ENCODE results near the gene TPRA1.

The TPRA1 gene

DNA sequence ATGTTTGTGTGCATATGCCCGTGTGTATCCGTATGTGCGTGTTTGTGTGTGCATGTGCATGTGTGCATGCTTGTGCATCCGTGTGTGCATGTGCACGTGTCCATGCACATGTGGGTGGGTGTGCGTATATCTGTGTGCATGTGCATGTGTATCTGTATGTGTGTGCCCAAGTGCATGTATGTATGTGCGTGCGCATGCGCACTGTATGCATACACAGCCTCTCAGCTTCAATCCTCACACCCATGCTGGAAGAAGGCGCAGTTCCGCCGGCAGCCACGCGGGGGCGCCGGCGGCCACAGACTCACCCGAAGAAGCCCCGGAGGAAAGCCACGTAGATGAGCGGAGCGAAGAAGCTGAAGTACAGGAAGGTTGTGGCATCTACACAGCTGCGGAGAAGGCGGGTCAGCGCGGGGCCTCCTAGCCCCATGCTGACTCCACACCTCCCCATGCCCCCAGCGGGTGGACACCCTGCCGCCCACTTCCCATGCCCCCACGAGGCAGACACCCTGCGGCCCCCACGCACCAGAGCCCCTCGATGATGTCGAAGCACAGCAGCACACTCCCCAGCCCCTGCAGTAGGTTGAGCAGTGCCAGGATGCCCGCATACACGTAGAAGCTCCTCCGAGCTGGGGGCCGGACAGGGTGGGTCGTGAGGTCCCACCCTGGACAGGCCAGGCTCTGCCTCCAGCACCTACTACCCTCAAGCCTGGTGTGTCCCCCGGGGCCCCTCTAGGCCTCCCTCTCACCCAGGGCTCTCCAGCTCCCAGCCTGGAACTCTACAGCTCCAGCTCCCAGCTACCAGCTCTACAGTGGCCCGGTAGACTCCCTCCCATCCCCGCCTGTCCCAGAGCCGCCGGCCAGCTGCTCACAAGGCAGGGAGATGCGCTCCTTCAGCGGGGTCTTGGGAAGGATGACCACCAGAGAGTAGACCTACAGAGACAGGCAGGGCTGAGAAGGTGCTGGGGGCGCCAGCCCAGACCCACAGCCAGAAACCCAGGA lies 15.4 kb downstream of the TPRA1 start:
- H3K36me3 ChIP-seq (ENCODE audit: control insufficient read depth in 2 of 2, insufficient read depth in 2 of 2, low read length in 2 of 2) = peaks cover 18 to 56% of the 10 kb centered on the region in 2 donors
- no peaks in the 10 kb centered on the region for H3K9me3 ChIP-seq (ENCODE audit: control insufficient read depth in 2 of 2, low read length in 2 of 2)
- H3K4me1 ChIP-seq (ENCODE audit: control insufficient read depth, insufficient read depth, low read length) = peaks cover 10% of the 10 kb centered on the region
- H3K27ac ChIP-seq (ENCODE audit: low read length) = no peak overlapping the region
- peak overlapping the region in 1 of 2 donors; percentile 44 for H3K4me3 ChIP-seq (ENCODE audit: low read length in 2 of 2)
- H3K9ac ChIP-seq (ENCODE audit: low read length in 2 of 2) = no peak overlapping the region
- H3K27me3 ChIP-seq (ENCODE audit: control insufficient read depth in 1 of 2, insufficient read depth in 2 of 2, low read length in 2 of 2) = no peaks in the 10 kb centered on the region

DNA sequence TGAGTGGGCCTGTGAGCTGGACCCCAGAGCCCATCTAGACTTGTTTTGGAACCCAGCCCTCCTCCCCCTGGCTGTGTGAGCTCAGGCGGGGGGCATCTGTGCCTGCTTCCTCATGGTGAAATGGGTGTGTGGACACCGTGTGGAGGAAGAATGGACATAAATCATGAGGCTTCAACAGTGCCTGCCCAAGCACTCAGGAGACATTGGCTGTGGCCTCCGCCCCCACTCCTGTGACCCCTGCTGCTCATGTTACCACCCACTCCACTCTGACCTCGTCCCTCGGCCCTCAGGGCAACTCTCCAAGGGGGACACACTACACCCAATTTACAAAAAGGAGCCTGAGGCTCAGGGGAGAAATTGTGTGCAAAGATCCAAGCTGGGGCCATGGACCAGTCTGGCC lies 16.6 kb downstream of the TPRA1 start:
- peaks cover 7% of the 10 kb centered on the region for H3K4me1 ChIP-seq (ENCODE audit: control insufficient read depth, insufficient read depth, low read length)
- H3K27me3 ChIP-seq (ENCODE audit: control insufficient read depth in 1 of 2, insufficient read depth in 2 of 2, low read length in 2 of 2) = no peaks in the 10 kb centered on the region
- H3K27ac ChIP-seq (ENCODE audit: low read length) = no peak overlapping the region
- no peak overlapping the region for H3K4me3 ChIP-seq (ENCODE audit: low read length in 2 of 2)
- no peaks in the 10 kb centered on the region for H3K9me3 ChIP-seq (ENCODE audit: control insufficient read depth in 2 of 2, low read length in 2 of 2)
- H3K36me3 ChIP-seq (ENCODE audit: control insufficient read depth in 2 of 2, insufficient read depth in 2 of 2, low read length in 2 of 2) = peaks cover 19 to 49% of the 10 kb centered on the region in 2 donors
- H3K9ac ChIP-seq (ENCODE audit: low read length in 2 of 2) = no peak overlapping the region

DNA sequence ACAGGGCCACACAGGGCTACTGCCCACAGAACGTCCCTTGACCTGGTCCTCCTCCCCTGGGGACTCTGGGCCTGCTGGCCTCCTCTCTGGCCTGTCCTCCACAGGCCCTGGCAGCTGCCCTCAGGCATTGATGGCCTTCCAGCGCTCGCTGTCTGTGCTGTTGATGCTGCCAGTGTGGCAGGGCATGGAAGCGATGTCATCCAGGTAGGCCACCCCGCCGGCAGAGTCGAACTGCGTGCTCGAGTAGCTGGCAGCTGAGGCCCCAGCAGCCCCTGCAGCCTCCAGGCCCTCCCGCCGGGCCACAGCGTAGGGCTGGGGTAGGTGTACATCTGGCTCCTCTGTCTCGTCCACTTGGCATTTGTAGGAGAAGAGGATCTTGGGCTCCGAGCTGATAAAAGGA lies 17.1 kb downstream of the TPRA1 start:
- Histone ChIP-seq H3K36me3 (ENCODE audit: control insufficient read depth in 2 of 2, insufficient read depth in 2 of 2, low read length in 2 of 2) (peaks cover 19 to 49% of the 10 kb centered on the region in 2 donors), H3K9me3 (ENCODE audit: control insufficient read depth in 2 of 2, low read length in 2 of 2) (no peaks in the 10 kb centered on the region), H3K4me1 (ENCODE audit: control insufficient read depth, insufficient read depth, low read length) (peaks cover 7% of the 10 kb centered on the region), H3K9ac (ENCODE audit: low read length in 2 of 2) (no peak overlapping the region), H3K4me3 (ENCODE audit: low read length in 2 of 2) (no peak overlapping the region), H3K27me3 (ENCODE audit: control insufficient read depth in 1 of 2, insufficient read depth in 2 of 2, low read length in 2 of 2) (no peaks in the 10 kb centered on the region), H3K27ac (ENCODE audit: low read length) (no peak overlapping the region)

DNA sequence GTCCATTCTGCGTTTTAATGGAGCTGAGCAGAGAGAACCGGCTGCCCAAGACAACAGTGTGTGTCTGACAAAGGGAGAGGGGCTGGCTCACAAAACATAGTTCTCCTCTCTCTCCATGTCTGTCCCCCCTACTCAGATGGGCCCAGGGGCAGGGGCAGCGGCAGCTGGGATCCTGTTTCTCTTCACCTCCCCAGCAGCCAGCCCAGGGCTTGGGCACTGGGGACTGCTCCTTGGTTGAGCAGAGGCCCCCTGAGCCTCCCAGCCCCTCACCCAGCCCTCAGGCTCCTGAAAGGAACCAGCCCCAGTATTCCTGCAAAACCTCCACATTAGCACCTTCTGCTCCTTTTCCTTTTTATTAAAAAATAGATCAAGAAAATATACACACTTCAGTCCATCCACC lies 17.8 kb downstream of the TPRA1 start:
- Histone ChIP-seq H3K27me3 (ENCODE audit: control insufficient read depth in 1 of 2, insufficient read depth in 2 of 2, low read length in 2 of 2) (no peaks in the 10 kb centered on the region), H3K36me3 (ENCODE audit: control insufficient read depth in 2 of 2, insufficient read depth in 2 of 2, low read length in 2 of 2) (peaks cover 19 to 44% of the 10 kb centered on the region in 2 donors), H3K9me3 (ENCODE audit: control insufficient read depth in 2 of 2, low read length in 2 of 2) (no peaks in the 10 kb centered on the region), H3K9ac (ENCODE audit: low read length in 2 of 2) (no peak overlapping the region), H3K27ac (ENCODE audit: low read length) (no peak overlapping the region), H3K4me1 (ENCODE audit: control insufficient read depth, insufficient read depth, low read length) (peaks cover 7% of the 10 kb centered on the region), H3K4me3 (ENCODE audit: low read length in 2 of 2) (no peak overlapping the region)

DNA sequence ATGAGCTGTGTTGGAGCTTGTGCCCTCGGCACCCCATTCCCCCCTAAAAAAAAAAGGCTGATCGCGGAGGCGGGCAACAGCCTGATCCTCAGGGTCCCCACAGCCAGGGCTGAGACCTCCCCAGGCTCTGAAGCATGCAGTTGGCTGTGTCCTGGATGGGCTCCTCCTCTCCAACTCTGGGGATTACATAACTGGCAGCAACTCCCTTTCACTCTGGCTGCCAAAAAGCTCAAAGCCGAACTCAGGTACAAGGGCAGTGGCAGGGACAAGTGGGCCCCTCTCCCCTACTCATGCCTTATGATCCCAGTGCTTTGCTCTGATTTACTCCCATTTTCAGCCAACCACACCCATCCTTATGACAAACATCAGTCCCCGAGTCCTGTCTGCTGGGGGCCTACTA lies 18.3 kb downstream of the TPRA1 start:
- Histone ChIP-seq H3K36me3 (ENCODE audit: control insufficient read depth in 2 of 2, insufficient read depth in 2 of 2, low read length in 2 of 2) (peaks cover 19 to 44% of the 10 kb centered on the region in 2 donors), H3K4me1 (ENCODE audit: control insufficient read depth, insufficient read depth, low read length) (peaks cover 7% of the 10 kb centered on the region)

DNA sequence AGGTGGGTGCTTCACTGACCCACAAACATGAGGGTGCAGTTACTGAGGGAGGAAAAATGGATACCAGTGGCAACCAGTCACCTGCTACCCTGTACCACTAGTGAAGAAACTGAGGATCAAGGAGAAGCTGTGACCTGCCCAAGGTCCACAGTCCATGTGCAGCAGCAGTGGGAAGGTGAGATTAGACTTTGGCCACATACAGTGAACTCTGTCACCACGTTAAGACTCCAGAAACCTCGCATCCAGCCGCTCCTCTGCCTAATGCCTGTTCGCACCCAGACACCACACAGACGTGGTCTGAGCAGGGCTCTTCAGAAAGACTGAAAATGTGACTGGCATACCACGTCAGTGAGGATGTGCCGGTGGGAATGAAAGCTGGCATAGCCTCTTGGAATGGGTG lies 20.0 kb downstream of the TPRA1 start:
- no peak overlapping the region for H3K27ac ChIP-seq (ENCODE audit: low read length)
- no peaks in the 10 kb centered on the region for H3K27me3 ChIP-seq (ENCODE audit: control insufficient read depth in 1 of 2, insufficient read depth in 2 of 2, low read length in 2 of 2)
- H3K4me1 ChIP-seq (ENCODE audit: control insufficient read depth, insufficient read depth, low read length) = peaks cover 7% of the 10 kb centered on the region
- peaks cover 19 to 43% of the 10 kb centered on the region in 2 donors for H3K36me3 ChIP-seq (ENCODE audit: control insufficient read depth in 2 of 2, insufficient read depth in 2 of 2, low read length in 2 of 2)
- H3K9me3 ChIP-seq (ENCODE audit: control insufficient read depth in 2 of 2, low read length in 2 of 2) = no peaks in the 10 kb centered on the region
- no peak overlapping the region for H3K9ac ChIP-seq (ENCODE audit: low read length in 2 of 2)
- no peak overlapping the region for H3K4me3 ChIP-seq (ENCODE audit: low read length in 2 of 2)

More for the DNA sequence above, 18.3 kb downstream of the TPRA1 start:
- Histone ChIP-seq H3K4me3 (ENCODE audit: low read length in 2 of 2) (no peak overlapping the region), H3K9ac (ENCODE audit: low read length in 2 of 2) (no peak overlapping the region), H3K27ac (ENCODE audit: low read length) (no peak overlapping the region), H3K27me3 (ENCODE audit: control insufficient read depth in 1 of 2, insufficient read depth in 2 of 2, low read length in 2 of 2) (no peaks in the 10 kb centered on the region), H3K9me3 (ENCODE audit: control insufficient read depth in 2 of 2, low read length in 2 of 2) (no peaks in the 10 kb centered on the region)

DNA sequence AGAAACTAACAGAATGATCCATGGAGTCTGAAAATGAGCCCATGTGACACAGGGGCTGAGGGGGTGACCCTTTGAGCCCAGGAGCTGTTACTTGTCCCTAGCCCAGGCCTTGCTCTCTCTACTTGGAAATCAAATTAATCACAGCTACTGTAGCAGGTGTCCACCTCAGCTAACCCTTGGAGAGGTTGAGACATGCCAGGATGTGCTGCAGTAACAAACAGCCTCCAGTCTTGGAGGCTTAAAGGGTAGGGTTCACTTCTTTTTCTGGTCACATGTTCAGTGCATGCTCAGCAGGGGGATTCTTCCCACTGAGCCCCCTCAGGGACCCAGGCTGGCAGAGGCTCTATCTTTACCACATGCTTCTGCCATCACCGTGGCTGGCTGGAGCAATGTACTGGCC lies 21.4 kb downstream of the TPRA1 start:
- H3K4me1 ChIP-seq (ENCODE audit: control insufficient read depth, insufficient read depth, low read length) = no peaks in the 10 kb centered on the region
- no peak overlapping the region for H3K9ac ChIP-seq (ENCODE audit: low read length in 2 of 2)
- no peak overlapping the region for H3K27ac ChIP-seq (ENCODE audit: low read length)
- H3K9me3 ChIP-seq (ENCODE audit: control insufficient read depth in 2 of 2, low read length in 2 of 2) = no peaks in the 10 kb centered on the region
- H3K36me3 ChIP-seq (ENCODE audit: control insufficient read depth in 2 of 2, insufficient read depth in 2 of 2, low read length in 2 of 2) = peaks cover 15 to 40% of the 10 kb centered on the region in 2 donors
- no peak overlapping the region for H3K4me3 ChIP-seq (ENCODE audit: low read length in 2 of 2)
- no peaks in the 10 kb centered on the region for H3K27me3 ChIP-seq (ENCODE audit: control insufficient read depth in 1 of 2, insufficient read depth in 2 of 2, low read length in 2 of 2)

DNA sequence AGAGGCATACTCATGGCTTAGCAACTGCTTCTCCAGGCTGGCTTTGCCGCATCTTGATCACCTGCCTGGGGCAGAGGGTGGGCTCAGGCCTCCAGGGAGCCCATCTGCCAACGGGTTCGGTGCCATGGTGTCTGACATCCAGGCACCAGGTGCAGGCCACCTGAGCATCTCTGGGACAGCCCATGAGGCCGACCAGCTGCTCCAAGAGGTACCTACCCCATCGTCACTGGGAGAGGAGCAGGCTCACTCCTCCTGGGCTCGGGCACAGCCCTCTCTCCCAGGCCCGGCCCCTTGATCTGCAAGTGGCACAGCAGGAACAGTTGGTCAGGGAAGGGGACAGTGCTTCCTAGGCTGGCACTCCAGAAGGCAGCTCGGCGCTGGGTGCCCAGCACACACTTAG lies 21.9 kb downstream of the TPRA1 start:
- H3K27me3 ChIP-seq (ENCODE audit: control insufficient read depth in 1 of 2, insufficient read depth in 2 of 2, low read length in 2 of 2) = no peaks in the 10 kb centered on the region
- no peak overlapping the region for H3K4me3 ChIP-seq (ENCODE audit: low read length in 2 of 2)
- peaks cover 15 to 34% of the 10 kb centered on the region in 2 donors for H3K36me3 ChIP-seq (ENCODE audit: control insufficient read depth in 2 of 2, insufficient read depth in 2 of 2, low read length in 2 of 2)
- no peaks in the 10 kb centered on the region for H3K4me1 ChIP-seq (ENCODE audit: control insufficient read depth, insufficient read depth, low read length)
- no peak overlapping the region for H3K27ac ChIP-seq (ENCODE audit: low read length)
- H3K9ac ChIP-seq (ENCODE audit: low read length in 2 of 2) = no peak overlapping the region
- no peaks in the 10 kb centered on the region for H3K9me3 ChIP-seq (ENCODE audit: control insufficient read depth in 2 of 2, low read length in 2 of 2)

DNA sequence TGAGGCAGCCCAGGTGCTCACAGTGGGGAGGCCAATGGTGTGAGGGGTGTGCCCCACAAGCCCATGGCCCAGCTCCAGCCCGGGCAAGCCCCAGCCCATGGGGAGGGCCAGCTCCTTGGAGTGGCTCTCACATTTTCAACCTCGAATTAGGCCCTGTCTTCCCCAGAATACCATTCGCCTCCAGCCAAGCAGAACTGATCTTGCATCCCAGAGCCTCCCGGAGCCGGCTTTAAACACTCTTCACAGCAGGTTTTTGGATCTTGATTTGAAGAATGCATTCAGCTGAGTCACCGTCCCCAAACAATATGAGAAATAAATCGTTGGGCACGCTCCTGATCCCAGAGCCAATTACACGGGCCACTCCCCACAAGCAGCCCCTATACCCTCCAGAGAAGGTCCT lies 23.7 kb downstream of the TPRA1 start:
- no peak overlapping the region for H3K4me3 ChIP-seq (ENCODE audit: low read length in 2 of 2)
- no peak overlapping the region for H3K9ac ChIP-seq (ENCODE audit: low read length in 2 of 2)
- H3K27me3 ChIP-seq (ENCODE audit: control insufficient read depth in 1 of 2, insufficient read depth in 2 of 2, low read length in 2 of 2) = peaks cover under 1% of the 10 kb centered on the region in 2 donors

DNA sequence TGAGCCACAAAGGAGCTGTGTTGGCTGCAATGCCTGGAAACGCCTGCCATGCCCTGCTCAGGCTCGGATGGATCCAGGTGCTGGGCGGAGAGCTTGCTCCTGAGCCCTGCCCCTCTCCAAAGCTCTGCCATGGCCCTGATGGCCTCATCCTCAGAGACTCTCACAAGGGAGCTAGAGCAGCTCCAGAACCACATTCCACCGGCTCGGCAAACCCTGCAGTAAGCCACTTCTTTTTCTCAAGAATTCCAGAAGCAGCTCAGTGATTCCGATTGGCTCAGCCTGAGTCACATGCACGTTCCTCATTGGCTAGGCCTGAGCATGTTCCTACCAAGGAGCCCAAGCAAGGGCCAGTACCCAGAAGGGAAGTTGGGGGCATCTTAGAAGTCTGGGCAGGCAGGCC lies 24.8 kb downstream of the TPRA1 start:
- H3K9ac ChIP-seq (ENCODE audit: low read length in 2 of 2) = no peak overlapping the region

More for the DNA sequence above, 23.7 kb downstream of the TPRA1 start:
- no peaks in the 10 kb centered on the region for H3K9me3 ChIP-seq (ENCODE audit: control insufficient read depth in 2 of 2, low read length in 2 of 2)
- H3K4me1 ChIP-seq (ENCODE audit: control insufficient read depth, insufficient read depth, low read length) = no peaks in the 10 kb centered on the region
- no peak overlapping the region for H3K27ac ChIP-seq (ENCODE audit: low read length)
- peaks cover 10 to 17% of the 10 kb centered on the region in 2 donors for H3K36me3 ChIP-seq (ENCODE audit: control insufficient read depth in 2 of 2, insufficient read depth in 2 of 2, low read length in 2 of 2)

More for the DNA sequence above, 24.8 kb downstream of the TPRA1 start:
- H3K4me3 ChIP-seq (ENCODE audit: low read length in 2 of 2) = no peak overlapping the region
- H3K27ac ChIP-seq (ENCODE audit: low read length) = no peak overlapping the region
- H3K36me3 ChIP-seq (ENCODE audit: control insufficient read depth in 2 of 2, insufficient read depth in 2 of 2, low read length in 2 of 2) = peaks cover 6 to 10% of the 10 kb centered on the region in 2 donors
- no peaks in the 10 kb centered on the region for H3K9me3 ChIP-seq (ENCODE audit: control insufficient read depth in 2 of 2, low read length in 2 of 2)
- no peaks in the 10 kb centered on the region for H3K4me1 ChIP-seq (ENCODE audit: control insufficient read depth, insufficient read depth, low read length)
- H3K27me3 ChIP-seq (ENCODE audit: control insufficient read depth in 1 of 2, insufficient read depth in 2 of 2, low read length in 2 of 2) = peaks cover 3% of the 10 kb centered on the region in 2 donors

All from stomach smooth muscle (tissue), 2 donors.